Adrenal gland (tissue), 12 donors: ENCODE measurements around the gene RGS7. TPM values are rescaled to one million over a fixed set of nuclear protein-coding genes. Genes with fewer than 3 reads are reported as not detected.

Source experiments
- DNase-seq, 7 donors: peaks; one replicate each; pipeline ENCODE4 v3.0.0-alpha.2; 2019 to 2020
- H3K27ac ChIP-seq, 5 donors: fragments of 200-600 bp; sonication (generic) in 4 of 5; 1 replicate in 3 of 5; 2 replicates in 2 of 5; pipeline versions ENCODE4 v1.5.1 to v1.8.0; 2016 to 2020; ENCODE audit warnings: mild to moderate bottlenecking in 1 of 5
- H3K27me3 ChIP-seq: fragments of 200-600 bp; 2 replicates; pipeline ENCODE4 v1.8.0; 2021
- H3K36me3 ChIP-seq, 2 donors: fragments of 200-600 bp; replicated peaks in 1 of 2; 1 replicate in 1 of 2; 2 replicates in 1 of 2; pipeline versions ENCODE4 v1.5.1 to v1.8.0; 2018 to 2022
- H3K4me1 ChIP-seq, 2 donors: fragments of 200-600 bp; replicated peaks in 1 of 2; 1 replicate in 1 of 2; 2 replicates in 1 of 2; pipeline versions ENCODE4 v1.5.1 to v1.8.0; 2018 to 2021
- H3K4me3 ChIP-seq, 4 donors: fragments of 200-600 bp; sonication (generic) in 3 of 4; one replicate each; pipeline ENCODE4 v1.5.1; 2016 to 2018
- H3K9me3 ChIP-seq, 3 donors: fragments of 200-600 bp; sonication (generic) in 1 of 3; replicated peaks in 1 of 3; 1 replicate in 2 of 3; 2 replicates in 1 of 3; pipeline versions ENCODE4 v1.5.1 to v1.8.0; 2016 to 2021
- CTCF ChIP-seq, 6 experiments: fragments of 450-650 bp in 4 of 6; fragments of 200-600 bp in 2 of 6; sonication (generic) in 1 of 6; IDR thresholded peaks; 1 replicate in 5 of 6; 2 replicates in 1 of 6; pipeline versions ENCODE4 v1.5.1 to v1.8.0; 2016 to 2021; ENCODE audit warnings: antibody characterized with exemption in 6 of 6, mild to moderate bottlenecking in 2 of 6, moderate library complexity in 1 of 6
- POLR2A ChIP-seq, 2 donors: fragments of 450-650 bp; IDR thresholded peaks; one replicate each; pipeline ENCODE4 v1.6.1; 2017; ENCODE audit warnings: antibody characterized with exemption in 2 of 2, mild to moderate bottlenecking in 2 of 2, moderate library complexity in 1 of 2
- WGBS, 4 donors: extraction: QIAGEN DNeasy Blood & Tissue Kit in 2 of 4; methylation state at CpG; one replicate each; pipeline versions ENCODE4 v1.1.5 to v1.1.7; 2013 to 2017; 5-methylcytosine and 5-hydroxymethylcytosine counted together
- intact Hi-C, 2 donors: fragments of 100-400 bp; cut with DNase I; formaldehyde crosslinking; loops; one replicate each; pipeline versions ENCODE4 v1.14.1 to v1.15.0; 2022 to 2023
- polyA plus RNA-seq, 3 donors: library from polyadenylated mRNA; stranded (reverse); fragments of 200-250 nt in 2 of 3; fragments of 350-450 nt in 1 of 3; fragmentation: Illumina TruSeq in 1 of 3; extraction: RNeasy Lipid Tissue Mini Kit (QIAGEN cat#74804) in 1 of 3; gene quantifications; one replicate each; pipeline ENCODE4 v1.2.3, GENCODE V29; 2013 to 2014
- total RNA-seq, 9 donors: library from RNA; depleted of rRNA in 4 of 9; stranded (reverse); fragments of >200 nt in 4 of 9; fragments of 120-200 nt in 1 of 9; fragmentation: NEBNext Ultra II Directional in 1 of 9; extraction: Animal tissue kit (Norgen Biotek cat#: 25700) in 1 of 9; gene quantifications; one replicate each; pipeline versions ENCODE4 v1.1.0 to v1.2.4, GENCODE V29; 2013 to 2023
- donor health status: healthy with polysubstance abuse.
- donor health status: Bipolar disorder and iron deficiency.
- donor health status: DM: yes; HTN: yes; CAD: no.
- donor health status: DM: no; HTN: no; CAD: no.
- donor health status: DM: no; HTN: no; CAD: no.
- donor health status: DM: yes; HTN: yes; CAD: no.

RGS7 gene
- total and polyA plus RNA-seq, 12 donors, result 1.1 to 6.1 (median 3.0) TPM

GRCh38 chr1:241311056-241311746, 45.8 kb downstream of the RGS7 start:
- TF ChIP-seq POLR2A (IDR thresholded peaks at IDR 0.05) (no peak), CTCF (IDR thresholded peaks at IDR 0.05) (no peak)
- Histone ChIP-seq H3K4me1 (no peaks in the 10 kb centered on the region), H3K4me3 (no peak overlapping the region), H3K27me3 (no peaks in the 10 kb centered on the region), H3K27ac (no peak overlapping the region), H3K9me3 (no peaks in the 10 kb centered on the region), H3K36me3 (no peaks in the 10 kb centered on the region)
- intact Hi-C loops, result no loop called here
- no peak for DNase-seq
- WGBS, 4 donors, result 70 to 78% (median 73%) methylated on average over 5 of the region's 5 CpGs

GRCh38 chr1:241310451-241310850, 46.6 kb downstream of the RGS7 start:
- Histone ChIP-seq H3K4me3 (no peak overlapping the region), H3K27ac (no peak overlapping the region), H3K36me3 (no peaks in the 10 kb centered on the region), H3K9me3 (no peaks in the 10 kb centered on the region), H3K4me1 (no peaks in the 10 kb centered on the region), H3K27me3 (no peaks in the 10 kb centered on the region)
- no peak for TF ChIP-seq CTCF (IDR thresholded peaks at IDR 0.05)
- TF ChIP-seq POLR2A (IDR thresholded peaks at IDR 0.05), result no peak
- WGBS, 4 donors, result 84 to 91% (median 87%) methylated on average over 3 of the region's 3 CpGs
- intact Hi-C loops, result no loop called here
- DNase-seq, result no peak

- no peaks in the 10 kb centered on the region for H3K4me1 ChIP-seq
- H3K27me3 ChIP-seq, result no peaks in the 10 kb centered on the region
- WGBS, 4 donors, result 87 to 91% (median 89%) methylated on average over 4 of the region's 4 CpGs
- intact Hi-C loops, result no loop called here
- TF ChIP-seq CTCF (IDR thresholded peaks at IDR 0.05) (no peak), POLR2A (IDR thresholded peaks at IDR 0.05) (no peak)
- H3K4me3 ChIP-seq, result no peak overlapping the region
- no peaks in the 10 kb centered on the region for H3K36me3 ChIP-seq
- DNase-seq, result no peak
- no peaks in the 10 kb centered on the region for H3K9me3 ChIP-seq
- H3K27ac ChIP-seq, result no peak overlapping the region
Measured at GRCh38 chr1:241309651-241310050, 47.4 kb downstream of the RGS7 start.

- Histone ChIP-seq H3K9me3 (no peaks in the 10 kb centered on the region), H3K27ac (no peak overlapping the region), H3K36me3 (no peaks in the 10 kb centered on the region), H3K4me3 (no peak overlapping the region), H3K27me3 (no peaks in the 10 kb centered on the region), H3K4me1 (no peaks in the 10 kb centered on the region)
- 84 to 90% (median 88%) methylated on average over 3 of the region's 3 CpGs for WGBS, 4 donors
- intact Hi-C loops, result no loop called here
- DNase-seq, result no peak
- no peak for TF ChIP-seq CTCF (IDR thresholded peaks at IDR 0.05)
- no peak for TF ChIP-seq POLR2A (IDR thresholded peaks at IDR 0.05)
Measured at GRCh38 chr1:241308471-241308870, 48.5 kb downstream of the RGS7 start.
